NCI-H2107 (cell line): ENCODE data around the gene VANGL2.

Experiments used
- DNase-seq: peaks from one replicate; lab custom pipeline; 2025; lab: John Stamatoyannopoulos, UW

Gene VANGL2

GRCh38 chr1:160460214-160460642 is 59.9 kb downstream of the VANGL2 start:
- DNase-seq: no peak

- no peak for DNase-seq
Observed at GRCh38 chr1:160460683-160461287, 60.4 kb downstream of the VANGL2 start.

DNA sequence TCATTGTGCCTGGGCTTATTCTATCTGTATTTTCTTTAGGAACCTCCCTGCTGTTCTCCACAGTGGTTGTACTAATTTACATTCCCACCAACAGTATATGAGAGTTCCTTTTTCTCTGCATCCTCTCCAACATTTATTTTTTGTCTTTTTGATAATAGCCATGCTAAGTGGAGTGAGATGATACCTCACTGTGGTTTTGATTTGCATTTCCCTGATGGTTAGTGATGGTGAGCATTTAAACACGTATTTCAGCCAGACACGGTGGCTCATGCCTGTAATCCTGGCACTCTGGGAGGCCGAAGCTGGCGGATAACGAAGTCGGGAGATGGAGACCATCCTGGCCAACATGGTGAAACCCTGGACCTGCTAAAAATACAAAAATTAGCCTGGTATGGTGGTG is 64.8 kb downstream of the VANGL2 start:
- no peak for DNase-seq

GRCh38 chr1:160466961-160467360 is 66.6 kb downstream of the VANGL2 start:
- no peak for DNase-seq

- no peak for DNase-seq
Observed at GRCh38 chr1:160467576-160467975, 67.2 kb downstream of the VANGL2 start.

GRCh38 chr1:160471253-160471652 is 70.9 kb downstream of the VANGL2 start:
- DNase-seq: no peak

DNA sequence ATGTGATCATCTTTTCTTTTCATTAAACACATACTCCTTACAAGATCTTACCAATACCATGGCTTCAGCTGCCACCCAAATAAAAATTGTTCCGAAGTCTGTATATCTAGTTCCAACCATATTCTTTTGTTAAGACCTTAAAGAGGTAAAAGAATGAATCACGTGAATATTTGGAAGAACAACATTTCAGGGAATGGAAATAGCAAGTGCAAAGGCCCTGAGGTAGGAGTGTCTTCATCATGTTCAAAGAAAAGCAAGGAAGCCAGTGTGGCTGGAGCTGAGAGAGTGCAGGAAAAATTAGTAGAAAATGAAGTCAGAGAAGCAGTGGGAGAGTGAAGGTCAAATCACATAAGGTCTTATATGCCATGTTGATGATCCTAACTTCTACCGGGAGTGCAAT is 71.7 kb downstream of the VANGL2 start:
- no peak for DNase-seq

DNA sequence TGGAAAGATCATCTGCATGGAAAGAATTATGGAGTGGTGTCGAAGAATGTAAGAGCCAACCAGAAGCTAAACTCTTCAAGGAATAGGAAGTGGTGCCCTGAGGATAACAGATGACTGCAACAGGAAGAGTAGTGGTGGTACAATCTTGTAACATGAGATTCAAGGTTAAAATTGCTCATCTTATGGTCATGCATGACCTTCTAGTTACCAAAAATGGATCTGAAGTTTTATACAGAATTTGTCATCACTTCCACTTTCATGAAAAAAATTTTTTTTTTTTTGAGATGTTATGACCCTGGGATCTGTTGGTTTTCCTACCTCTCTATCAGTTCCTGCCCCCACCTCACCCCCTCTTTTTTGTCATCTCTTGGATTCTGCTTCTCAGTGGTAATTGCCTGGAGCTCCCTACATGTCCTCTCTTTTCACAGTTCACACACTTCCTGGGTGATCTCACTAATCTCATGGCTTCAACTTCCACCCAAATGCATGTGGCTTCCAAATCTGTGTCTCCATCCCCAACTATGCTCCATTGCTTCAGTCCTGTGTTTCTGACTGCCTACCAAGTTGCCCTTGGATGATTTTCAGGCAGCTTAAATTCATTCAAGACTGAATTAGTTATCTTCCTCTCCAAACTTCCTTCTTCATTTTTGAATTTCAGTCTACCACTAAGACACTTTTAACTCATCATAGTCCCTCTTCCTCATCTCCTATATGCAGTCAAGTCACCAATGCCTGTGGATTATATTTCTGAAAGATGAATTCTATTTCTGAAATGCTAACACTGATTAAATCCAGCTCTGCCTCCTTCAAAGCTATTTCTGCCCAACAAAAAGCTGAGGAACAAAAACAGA is 74.3 kb downstream of the VANGL2 start:
- DNase-seq: no peak
